ENCODE measurements around the gene WIPF1. TPM values are rescaled to one million over a fixed set of nuclear protein-coding genes. Genes with fewer than 3 reads are reported as not detected.
"Not testable (repeated sequence)": the region's sequence is repeated elsewhere in the genome, so short reads cannot be mapped to it uniquely, and the experiment has no call there.

Gene WIPF1
- total and polyA plus RNA-seq, 7 donors: 9.0 to 51.0 (median 37.8) TPM

DNA sequence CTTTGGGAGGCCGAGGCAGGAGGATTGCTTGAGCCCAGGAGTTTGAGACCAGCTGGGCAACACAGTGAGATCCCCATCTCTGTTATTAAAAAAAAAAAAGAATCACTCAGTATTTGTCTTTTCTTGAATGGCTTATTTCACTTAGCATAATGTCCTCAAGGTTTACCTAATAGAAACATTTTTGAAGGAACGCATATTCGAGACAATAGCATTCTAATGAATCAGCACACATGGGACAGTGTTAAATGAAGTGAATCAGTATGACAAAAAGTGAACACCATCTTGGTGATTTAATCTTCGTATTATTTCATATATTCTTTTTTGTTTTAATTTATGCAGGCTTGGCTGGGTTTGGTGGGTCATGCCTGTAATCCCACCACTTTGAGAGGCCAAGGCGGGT lies 44.7 kb downstream of the WIPF1 start:
- no peaks in the 10 kb centered on the region for H3K9me3 ChIP-seq
- no peaks in the 10 kb centered on the region for H3K27me3 ChIP-seq
- intact Hi-C loops (cut with DNase I): no loop called here
- H3K27ac ChIP-seq: no peak overlapping the region
- H3K36me3 ChIP-seq: no peaks in the 10 kb centered on the region
- 84 to 91% methylated on average over 5 of the region's 5 CpGs for WGBS, 2 donors
- no peaks in the 10 kb centered on the region for H3K4me1 ChIP-seq
- no peak for DNase-seq
- no peak for TF ChIP-seq POLR2A (IDR thresholded peaks at IDR 0.05)
- TF ChIP-seq POLR2AphosphoS5 (IDR thresholded peaks at IDR 0.05): no peak
- no peak for TF ChIP-seq EP300 (IDR thresholded peaks at IDR 0.05)
- TF ChIP-seq, protein P1, sequence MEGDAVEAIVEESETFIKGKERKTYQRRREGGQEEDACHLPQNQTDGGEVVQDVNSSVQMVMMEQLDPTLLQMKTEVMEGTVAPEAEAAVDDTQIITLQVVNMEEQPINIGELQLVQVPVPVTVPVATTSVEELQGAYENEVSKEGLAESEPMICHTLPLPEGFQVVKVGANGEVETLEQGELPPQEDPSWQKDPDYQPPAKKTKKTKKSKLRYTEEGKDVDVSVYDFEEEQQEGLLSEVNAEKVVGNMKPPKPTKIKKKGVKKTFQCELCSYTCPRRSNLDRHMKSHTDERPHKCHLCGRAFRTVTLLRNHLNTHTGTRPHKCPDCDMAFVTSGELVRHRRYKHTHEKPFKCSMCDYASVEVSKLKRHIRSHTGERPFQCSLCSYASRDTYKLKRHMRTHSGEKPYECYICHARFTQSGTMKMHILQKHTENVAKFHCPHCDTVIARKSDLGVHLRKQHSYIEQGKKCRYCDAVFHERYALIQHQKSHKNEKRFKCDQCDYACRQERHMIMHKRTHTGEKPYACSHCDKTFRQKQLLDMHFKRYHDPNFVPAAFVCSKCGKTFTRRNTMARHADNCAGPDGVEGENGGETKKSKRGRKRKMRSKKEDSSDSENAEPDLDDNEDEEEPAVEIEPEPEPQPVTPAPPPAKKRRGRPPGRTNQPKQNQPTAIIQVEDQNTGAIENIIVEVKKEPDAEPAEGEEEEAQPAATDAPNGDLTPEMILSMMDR (IDR thresholded peaks at IDR 0.05): no peak
- H3K4me3 ChIP-seq: no peak overlapping the region

DNA sequence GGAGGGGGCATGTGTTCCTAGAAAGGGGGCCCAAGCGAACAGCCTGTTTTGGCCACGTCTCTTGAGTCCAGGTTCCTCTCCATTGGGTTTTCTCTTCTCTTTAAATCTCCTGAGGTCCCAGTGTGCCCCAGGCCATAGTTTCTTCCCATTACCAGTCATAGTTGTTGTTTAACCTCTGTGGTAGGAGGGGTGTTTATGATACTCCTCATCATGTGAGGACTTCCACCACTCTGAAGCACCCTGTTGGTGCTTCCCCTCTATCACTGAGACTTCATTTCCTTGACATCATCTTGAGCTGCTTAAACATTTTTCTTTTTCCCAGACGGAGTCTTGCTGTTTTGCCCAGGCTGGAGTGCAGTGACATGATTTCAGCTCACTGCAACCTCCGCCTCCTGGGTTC lies 45.9 kb downstream of the WIPF1 start:
- no peak for TF ChIP-seq POLR2A (IDR thresholded peaks at IDR 0.05)
- TF ChIP-seq POLR2AphosphoS5 (IDR thresholded peaks at IDR 0.05): no peak
- TF ChIP-seq EP300 (IDR thresholded peaks at IDR 0.05): no peak
- TF ChIP-seq, protein P1 (IDR thresholded peaks at IDR 0.05): no peak
- Histone ChIP-seq H3K36me3 (no peaks in the 10 kb centered on the region), H3K4me3 (no peak overlapping the region), H3K4me1 (no peaks in the 10 kb centered on the region), H3K9me3 (no peaks in the 10 kb centered on the region), H3K27ac (no peak overlapping the region), H3K27me3 (no peaks in the 10 kb centered on the region)
- intact Hi-C loops (cut with DNase I): no loop called here
- 93 to 96% methylated on average over 4 of the region's 4 CpGs for WGBS, 2 donors
- DNase-seq: no peak

DNA sequence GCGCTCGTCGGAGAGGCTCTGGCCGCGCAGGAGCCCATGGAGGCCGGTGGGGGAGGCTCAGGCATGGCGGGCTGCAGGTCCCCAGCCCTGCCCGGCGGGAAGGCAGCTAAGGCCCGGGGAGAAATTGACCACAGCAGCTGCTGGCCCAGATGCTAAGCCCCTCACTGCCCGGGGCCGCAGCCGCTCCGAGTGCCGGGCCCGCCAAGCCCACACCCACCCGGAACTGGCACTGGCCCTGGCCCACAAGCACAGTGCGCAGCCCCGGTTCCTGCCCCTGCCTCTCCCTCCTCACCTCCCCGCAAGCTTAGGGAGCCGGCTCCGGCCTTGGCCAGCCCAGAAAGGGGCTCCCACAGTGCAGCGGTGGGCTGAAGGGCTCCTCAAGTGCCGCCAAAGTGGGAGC lies 49.0 kb downstream of the WIPF1 start:
- H3K36me3 ChIP-seq; H3K27ac ChIP-seq; intact Hi-C loops (cut with DNase I); H3K4me1 ChIP-seq; H3K9me3 ChIP-seq; H3K4me3 ChIP-seq; H3K27me3 ChIP-seq; DNase-seq: not testable (repeated sequence)
- WGBS, 2 donors: 85 to 90% methylated on average over 24 of the region's 24 CpGs

DNA sequence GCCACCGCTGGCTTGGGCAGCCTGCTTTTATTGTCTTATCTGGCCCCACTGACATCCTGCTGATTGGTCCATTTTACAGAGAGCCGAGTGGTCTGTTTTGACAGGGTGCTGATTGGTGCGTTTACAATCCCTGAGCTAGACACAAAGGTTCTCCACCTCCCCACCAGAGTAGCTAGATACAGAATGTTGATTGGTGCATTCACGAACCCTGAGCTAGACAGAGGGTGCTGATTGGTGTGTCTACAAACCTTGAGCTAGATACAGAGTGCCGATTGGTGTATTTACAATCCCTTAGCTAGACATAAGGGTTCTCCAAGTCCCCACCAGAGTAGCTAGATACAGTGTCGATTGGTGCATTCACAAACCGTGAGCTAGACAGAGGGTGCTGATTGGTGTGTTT lies 49.6 kb downstream of the WIPF1 start:
- intact Hi-C loops (cut with DNase I); H3K9me3 ChIP-seq; H3K27me3 ChIP-seq; H3K36me3 ChIP-seq; H3K27ac ChIP-seq; H3K4me1 ChIP-seq; DNase-seq; H3K4me3 ChIP-seq: not testable (repeated sequence)
- 95 to 97% methylated on average over 7 of the region's 7 CpGs for WGBS, 2 donors

DNA sequence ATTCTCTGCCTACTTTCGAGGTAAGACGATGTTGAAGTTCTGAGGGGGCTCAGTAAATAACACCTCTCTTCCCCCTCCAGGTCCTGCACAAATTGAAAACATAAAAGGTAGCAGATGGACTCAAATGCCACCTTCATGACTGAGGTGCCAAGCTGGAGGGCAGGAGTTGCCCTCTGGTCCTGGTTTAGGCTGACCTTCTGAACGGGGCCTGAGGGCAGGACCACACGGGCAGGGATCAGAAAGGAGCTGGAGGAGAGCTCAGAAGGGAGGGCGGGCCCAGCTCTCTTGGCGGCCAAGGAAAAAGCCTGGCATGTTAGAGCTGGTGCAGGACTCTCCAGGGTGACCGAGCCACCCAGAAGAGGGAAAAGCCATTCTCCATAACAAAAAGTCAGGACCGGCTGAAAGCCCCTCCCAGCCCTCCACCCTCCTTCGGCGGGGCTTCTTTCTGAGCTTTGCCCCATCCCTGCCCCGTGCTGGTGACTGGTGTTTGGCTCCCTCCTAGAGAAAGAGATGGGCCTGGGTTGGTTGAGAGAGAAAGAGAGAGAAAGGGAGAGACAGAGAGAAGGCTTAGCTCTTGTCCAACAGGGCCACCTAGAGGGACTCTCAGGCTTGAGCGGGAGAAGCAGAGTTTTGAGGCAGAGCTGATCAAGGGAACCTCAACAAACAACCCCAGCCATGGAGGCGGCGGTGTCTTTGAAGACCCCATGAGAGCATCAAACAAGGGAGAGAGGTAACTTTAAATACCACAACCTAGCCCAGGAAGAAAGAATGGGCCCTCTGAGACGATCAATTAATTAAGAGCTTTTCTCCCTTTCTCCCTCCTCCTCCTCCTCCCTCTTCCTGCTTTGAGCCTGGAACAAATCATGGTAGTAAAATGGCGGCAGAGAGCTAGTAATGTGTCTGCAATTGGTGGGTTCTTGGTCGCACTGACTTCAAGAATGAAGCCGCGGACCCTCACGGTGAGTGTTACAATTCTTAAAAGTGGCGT lies 50.8 kb downstream of the WIPF1 start:
- no peaks in the 10 kb centered on the region for H3K9me3 ChIP-seq
- H3K27me3 ChIP-seq: no peaks in the 10 kb centered on the region
- WGBS, 2 donors: 86 to 90% methylated on average over 21 of the region's 21 CpGs
- no peak overlapping the region for H3K4me3 ChIP-seq
- no peaks in the 10 kb centered on the region for H3K4me1 ChIP-seq
- no peaks in the 10 kb centered on the region for H3K36me3 ChIP-seq
- TF ChIP-seq POLR2A (IDR thresholded peaks at IDR 0.05): no peak
- no peak for TF ChIP-seq EP300 (IDR thresholded peaks at IDR 0.05)
- no peak for TF ChIP-seq POLR2AphosphoS5 (IDR thresholded peaks at IDR 0.05)
- TF ChIP-seq, protein P1 (IDR thresholded peaks at IDR 0.05): no peak
- H3K27ac ChIP-seq: no peak overlapping the region
- intact Hi-C loops (cut with DNase I): no loop called here
- no peak for DNase-seq
